Suprapubic skin (tissue), 4 donors: ENCODE results near the gene KPTN. TPM values are rescaled to one million over a fixed set of nuclear protein-coding genes. Genes with fewer than 3 reads are reported as not detected.

ENCODE experiments used
- DNase-seq, 2 donors: peaks; one replicate each; pipeline ENCODE4 v3.0.0-alpha.2; 2019; ENCODE audit warnings: low spot score in 2 of 2
- H3K27ac ChIP-seq: fragments of 200-600 bp; sonication (generic); one replicate; pipeline ENCODE4 v1.5.1; 2019
- H3K27me3 ChIP-seq: fragments of 200-600 bp; sonication (generic); one replicate; pipeline ENCODE4 v1.5.1; 2019
- H3K36me3 ChIP-seq: fragments of 200-600 bp; sonication (generic); one replicate; pipeline ENCODE4 v1.5.1; 2019
- H3K4me1 ChIP-seq: fragments of 200-600 bp; sonication (generic); one replicate; pipeline ENCODE4 v1.5.1; 2019
- H3K4me3 ChIP-seq: fragments of 200-600 bp; sonication (generic); one replicate; pipeline ENCODE4 v1.5.1; 2019; ENCODE audit warnings: mild to moderate bottlenecking
- H3K9me3 ChIP-seq: fragments of 200-600 bp; sonication (generic); one replicate; pipeline ENCODE4 v1.5.1; 2019
- EP300 ChIP-seq: sonication (generic); formaldehyde crosslinking; IDR thresholded peaks from one replicate; pipeline ENCODE4 v1.6.1; 2017; ENCODE audit warnings: antibody characterized with exemption
- POLR2A ChIP-seq, 2 donors: fragments of 450-650 bp; IDR thresholded peaks; one replicate each; pipeline ENCODE4 v1.6.1; 2017; ENCODE audit warnings: antibody characterized with exemption in 2 of 2, mild to moderate bottlenecking in 2 of 2, moderate library complexity in 2 of 2
- POLR2AphosphoS5 ChIP-seq, 3 donors: sonication (generic); formaldehyde crosslinking; IDR thresholded peaks; one replicate each; pipeline ENCODE4 v1.6.1; 2017; ENCODE audit warnings: antibody characterized with exemption in 3 of 3
- WGBS: methylation state at CpG from one replicate; pipeline ENCODE4 v1.1.5; 2018; 5-methylcytosine and 5-hydroxymethylcytosine counted together
- total RNA-seq, 4 donors: library from RNA; depleted of rRNA; stranded (reverse); fragments of >200 nt; gene quantifications; one replicate each; pipeline ENCODE4 v1.1.0, GENCODE V29; 2016
- TF ChIP-seq, protein P1 (sequence below), 2 donors: fragments of 200-600 bp in 1 of 2; fragments of 450-650 bp in 1 of 2; sonication (generic) in 1 of 2; IDR thresholded peaks; one replicate each; pipeline ENCODE4 v1.5.1; 2016 to 2019; ENCODE audit warnings: antibody characterized with exemption in 2 of 2, mild to moderate bottlenecking in 1 of 2, moderate library complexity in 1 of 2

The KPTN gene
- total RNA-seq, 4 donors from 2014 or later: 4.3 to 16.3 (median 5.9) TPM

DNA sequence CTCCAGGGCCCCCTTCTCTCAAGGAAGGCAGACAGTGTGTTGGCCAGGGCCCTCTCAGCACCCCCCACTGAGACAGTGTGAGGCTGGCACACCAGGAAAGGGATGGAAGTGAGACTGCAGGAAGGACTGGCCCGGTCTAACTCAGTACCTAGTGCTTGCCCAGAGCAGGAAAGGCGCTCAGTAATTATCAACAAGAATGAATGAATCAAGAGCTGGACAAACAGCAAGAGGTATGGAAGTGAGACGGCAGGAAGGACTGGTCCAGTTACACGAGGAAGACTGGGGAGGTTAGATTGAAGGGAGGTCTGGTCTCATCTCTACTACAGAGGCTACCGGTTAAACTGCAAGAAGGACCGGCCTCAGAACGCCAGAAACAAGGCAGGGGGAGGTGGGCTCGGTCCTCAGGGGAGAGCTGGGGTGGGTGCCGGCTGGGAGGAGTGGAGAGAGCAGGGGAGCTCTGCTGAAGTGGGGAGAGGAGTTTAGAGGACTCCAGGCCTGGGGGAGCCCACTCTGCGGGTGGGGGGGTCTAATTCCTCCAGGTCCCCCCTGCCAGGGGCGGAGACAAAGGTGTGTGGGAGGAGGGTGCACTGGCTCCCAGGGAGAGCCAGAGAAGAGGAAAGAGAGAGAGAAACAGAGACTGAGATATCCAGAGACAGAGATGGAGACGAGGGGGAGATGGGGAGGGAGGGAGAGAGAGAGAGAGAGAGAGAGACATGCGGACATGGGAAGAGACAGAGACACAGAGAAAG, 13.4 kb downstream of the KPTN start:
- H3K9me3 ChIP-seq: no peaks in the 10 kb centered on the region
- no peaks in the 10 kb centered on the region for H3K36me3 ChIP-seq
- no peak overlapping the region for H3K27ac ChIP-seq
- H3K27me3 ChIP-seq: peaks cover 83% of the 10 kb centered on the region
- peaks cover 15% of the 10 kb centered on the region for H3K4me1 ChIP-seq
- no peak for DNase-seq
- TF ChIP-seq EP300 (no peak), POLR2A (IDR thresholded peaks at IDR 0.05) (no peak), POLR2AphosphoS5 (IDR thresholded peaks at IDR 0.05) (no peak)
- TF ChIP-seq, protein P1, sequence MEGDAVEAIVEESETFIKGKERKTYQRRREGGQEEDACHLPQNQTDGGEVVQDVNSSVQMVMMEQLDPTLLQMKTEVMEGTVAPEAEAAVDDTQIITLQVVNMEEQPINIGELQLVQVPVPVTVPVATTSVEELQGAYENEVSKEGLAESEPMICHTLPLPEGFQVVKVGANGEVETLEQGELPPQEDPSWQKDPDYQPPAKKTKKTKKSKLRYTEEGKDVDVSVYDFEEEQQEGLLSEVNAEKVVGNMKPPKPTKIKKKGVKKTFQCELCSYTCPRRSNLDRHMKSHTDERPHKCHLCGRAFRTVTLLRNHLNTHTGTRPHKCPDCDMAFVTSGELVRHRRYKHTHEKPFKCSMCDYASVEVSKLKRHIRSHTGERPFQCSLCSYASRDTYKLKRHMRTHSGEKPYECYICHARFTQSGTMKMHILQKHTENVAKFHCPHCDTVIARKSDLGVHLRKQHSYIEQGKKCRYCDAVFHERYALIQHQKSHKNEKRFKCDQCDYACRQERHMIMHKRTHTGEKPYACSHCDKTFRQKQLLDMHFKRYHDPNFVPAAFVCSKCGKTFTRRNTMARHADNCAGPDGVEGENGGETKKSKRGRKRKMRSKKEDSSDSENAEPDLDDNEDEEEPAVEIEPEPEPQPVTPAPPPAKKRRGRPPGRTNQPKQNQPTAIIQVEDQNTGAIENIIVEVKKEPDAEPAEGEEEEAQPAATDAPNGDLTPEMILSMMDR (IDR thresholded peaks at IDR 0.05): no peak
- 22% methylated on average over 13 of the region's 13 CpGs for whole genome bisulfite sequencing
- no peak overlapping the region for H3K4me3 ChIP-seq

DNA sequence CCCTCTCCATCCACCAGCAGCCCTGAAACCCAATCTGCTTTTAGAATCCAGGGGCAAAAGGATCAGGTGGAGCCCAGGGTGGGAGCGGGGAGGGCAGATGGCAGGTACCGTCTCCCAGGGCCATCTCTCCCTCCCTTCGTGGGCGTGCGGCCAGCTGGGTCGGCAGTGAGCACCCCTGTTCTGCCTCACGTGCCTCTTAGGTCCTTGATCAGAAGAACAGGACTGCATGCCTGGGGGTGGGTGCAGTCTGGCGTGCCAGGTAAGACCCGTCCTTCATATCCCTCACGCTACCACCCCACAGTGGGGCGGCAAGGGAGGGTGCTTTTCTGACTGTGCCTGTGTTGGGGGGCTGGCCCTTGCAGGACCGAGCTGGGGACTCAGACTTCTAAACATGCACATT, 14.3 kb downstream of the KPTN start:
- H3K27me3 ChIP-seq: peaks cover 87% of the 10 kb centered on the region
- H3K4me1 ChIP-seq: peaks cover 15% of the 10 kb centered on the region
- no peaks in the 10 kb centered on the region for H3K9me3 ChIP-seq
- H3K4me3 ChIP-seq: no peak overlapping the region
- no peak for DNase-seq
- H3K27ac ChIP-seq: no peak overlapping the region
- no peaks in the 10 kb centered on the region for H3K36me3 ChIP-seq
- TF ChIP-seq, protein P1 (IDR thresholded peaks at IDR 0.05): no peak
- TF ChIP-seq POLR2A (IDR thresholded peaks at IDR 0.05) (no peak), POLR2AphosphoS5 (IDR thresholded peaks at IDR 0.05) (no peak), EP300 (no peak)
- WGBS: no CpG with 5 or more reads among the region's 12 CpGs

DNA sequence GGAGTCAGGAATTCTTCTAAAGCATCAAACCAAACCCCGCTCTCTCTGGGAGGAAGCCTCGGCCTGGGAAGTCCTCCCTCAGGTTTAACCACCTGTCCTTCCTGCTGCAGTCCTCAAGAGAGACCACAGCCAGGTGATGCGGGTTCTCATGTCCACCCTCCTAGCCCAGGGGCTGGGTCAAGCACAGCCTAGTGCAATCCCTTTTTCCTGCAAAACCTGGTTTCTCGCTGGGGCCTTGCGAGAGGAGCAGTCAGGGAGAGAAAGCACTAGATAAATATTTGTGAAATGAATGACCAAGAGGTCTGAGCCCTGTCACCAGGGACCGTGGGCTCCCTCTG, 14.7 kb downstream of the KPTN start:
- Histone ChIP-seq H3K27ac (no peak overlapping the region), H3K4me1 (peaks cover 15% of the 10 kb centered on the region), H3K9me3 (no peaks in the 10 kb centered on the region), H3K27me3 (peaks cover 84% of the 10 kb centered on the region), H3K4me3 (no peak overlapping the region), H3K36me3 (no peaks in the 10 kb centered on the region)
- TF ChIP-seq POLR2A (IDR thresholded peaks at IDR 0.05) (no peak), EP300 (no peak), POLR2AphosphoS5 (IDR thresholded peaks at IDR 0.05) (no peak)
- TF ChIP-seq, protein P1 (IDR thresholded peaks at IDR 0.05): no peak
- no peak for DNase-seq
- 25% methylated on average over 6 of the region's 6 CpGs for WGBS

DNA sequence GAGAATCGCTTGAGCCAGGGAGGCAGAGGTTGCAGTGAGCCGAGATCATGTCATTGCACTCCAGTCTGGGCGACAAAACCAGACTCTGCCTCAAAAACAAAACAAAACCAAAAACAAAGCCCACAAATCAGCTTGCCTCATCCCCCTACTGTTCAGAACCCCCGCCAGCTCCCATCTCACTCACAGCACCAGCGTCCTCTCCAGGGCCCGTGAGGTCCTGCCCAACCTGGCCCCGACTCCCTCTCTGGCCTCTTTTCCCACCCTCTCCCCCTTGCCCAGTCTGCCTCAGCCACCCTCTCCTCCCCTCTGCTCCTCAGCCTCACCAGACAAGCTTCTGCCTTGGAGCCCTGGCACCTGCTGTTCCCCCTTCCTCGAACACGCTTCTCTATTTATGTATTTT, 16.1 kb downstream of the KPTN start:
- Histone ChIP-seq H3K27ac (no peak overlapping the region), H3K36me3 (no peaks in the 10 kb centered on the region), H3K9me3 (no peaks in the 10 kb centered on the region), H3K4me3 (no peak overlapping the region), H3K4me1 (peaks cover 15% of the 10 kb centered on the region), H3K27me3 (peaks cover 71% of the 10 kb centered on the region)
- WGBS: 44% methylated on average over 9 of the region's 9 CpGs
- no peak for DNase-seq
- TF ChIP-seq, protein P1 (IDR thresholded peaks at IDR 0.05): no peak
- TF ChIP-seq EP300 (no peak), POLR2AphosphoS5 (IDR thresholded peaks at IDR 0.05) (no peak), POLR2A (IDR thresholded peaks at IDR 0.05) (no peak)

DNA sequence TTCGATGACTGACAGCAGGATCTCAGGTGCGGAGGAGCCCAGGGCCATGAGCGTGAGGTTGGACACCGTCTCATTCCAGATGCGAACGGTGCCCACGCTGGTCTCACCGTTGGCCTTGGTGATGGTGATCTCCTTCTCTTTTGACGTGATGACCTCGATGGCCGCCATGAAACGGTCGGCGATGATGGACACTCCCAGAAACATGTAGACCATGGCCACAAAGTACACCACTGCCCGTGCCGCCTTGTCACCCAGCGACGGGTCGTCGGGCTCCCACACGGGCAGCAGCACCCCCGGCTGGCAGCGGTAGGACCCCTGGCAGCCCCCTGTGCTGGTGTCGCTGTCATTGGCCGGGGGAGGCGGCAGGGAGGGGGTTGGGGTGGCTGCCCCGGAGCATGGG, 18.1 kb downstream of the KPTN start:
- Histone ChIP-seq H3K9me3 (no peaks in the 10 kb centered on the region), H3K4me1 (no peaks in the 10 kb centered on the region), H3K27me3 (peaks cover 53% of the 10 kb centered on the region), H3K4me3 (no peak overlapping the region), H3K27ac (no peak overlapping the region), H3K36me3 (no peaks in the 10 kb centered on the region)
- DNase-seq: no peak
- TF ChIP-seq EP300 (no peak), POLR2AphosphoS5 (IDR thresholded peaks at IDR 0.05) (no peak), POLR2A (IDR thresholded peaks at IDR 0.05) (no peak)
- TF ChIP-seq, protein P1 (IDR thresholded peaks at IDR 0.05): no peak
- 89% methylated on average over 13 of the region's 27 CpGs for WGBS
